GM08714 (cell line): Measurements from ENCODE around the gene CALML6.
"Not testable (repeated sequence)": the region's sequence is repeated elsewhere in the genome, so short reads cannot be mapped to it uniquely, and the experiment has no call there.

Experiments
- H3K4me3 ChIP-seq: fragments of 200-500 bp; sonication (Bioruptor generic); 2 replicates; pipeline ENCODE4 v1.5.1; 2014; ENCODE audit warnings: mild to moderate bottlenecking, low read length, inconsistent platforms
- ZNF274 ChIP-seq: IDR thresholded peaks from 2 replicates; pipeline ENCODE4 v1.6.1; 2012; ENCODE audit warnings: mild to moderate bottlenecking, low read depth, low read length

The CALML6 gene

GRCh38 chr1:1914971-1915692 lies at the start of gene CALML6:
Gene CALML6, plus strand, starts transcription at chr1:1915260. Its CDS starts 21 bp downstream, at chr1:1915281.
- TF ChIP-seq ZNF274: no peak
- H3K4me3 ChIP-seq: no peak within 1 kb of the TSS

DNA sequence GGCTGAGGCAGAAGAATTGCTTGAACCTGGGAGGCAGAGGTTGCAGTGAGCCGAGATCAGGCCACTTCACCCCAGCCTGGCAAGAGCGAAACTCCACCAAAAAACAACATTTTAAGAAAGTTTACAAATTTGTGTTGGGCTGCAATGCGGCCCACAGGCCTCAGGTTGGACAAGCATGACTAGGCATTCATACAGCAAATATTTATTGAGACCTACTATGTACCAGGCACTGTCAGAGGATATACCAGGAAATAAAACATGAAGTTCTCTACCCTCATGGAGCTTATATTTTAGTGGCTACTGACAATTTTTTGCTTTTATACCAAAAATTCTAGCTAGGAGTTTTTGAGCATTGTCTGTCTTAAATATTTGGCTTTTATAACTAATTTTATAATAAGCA lies 47.9 kb upstream of the CALML6 start:
- H3K4me3 ChIP-seq: no peak overlapping the region
- no peak for TF ChIP-seq ZNF274

- no peak for TF ChIP-seq ZNF274
- H3K4me3 ChIP-seq: no peak overlapping the region
Measured at GRCh38 chr1:1869469-1869868, 45.6 kb upstream of the CALML6 start.

DNA sequence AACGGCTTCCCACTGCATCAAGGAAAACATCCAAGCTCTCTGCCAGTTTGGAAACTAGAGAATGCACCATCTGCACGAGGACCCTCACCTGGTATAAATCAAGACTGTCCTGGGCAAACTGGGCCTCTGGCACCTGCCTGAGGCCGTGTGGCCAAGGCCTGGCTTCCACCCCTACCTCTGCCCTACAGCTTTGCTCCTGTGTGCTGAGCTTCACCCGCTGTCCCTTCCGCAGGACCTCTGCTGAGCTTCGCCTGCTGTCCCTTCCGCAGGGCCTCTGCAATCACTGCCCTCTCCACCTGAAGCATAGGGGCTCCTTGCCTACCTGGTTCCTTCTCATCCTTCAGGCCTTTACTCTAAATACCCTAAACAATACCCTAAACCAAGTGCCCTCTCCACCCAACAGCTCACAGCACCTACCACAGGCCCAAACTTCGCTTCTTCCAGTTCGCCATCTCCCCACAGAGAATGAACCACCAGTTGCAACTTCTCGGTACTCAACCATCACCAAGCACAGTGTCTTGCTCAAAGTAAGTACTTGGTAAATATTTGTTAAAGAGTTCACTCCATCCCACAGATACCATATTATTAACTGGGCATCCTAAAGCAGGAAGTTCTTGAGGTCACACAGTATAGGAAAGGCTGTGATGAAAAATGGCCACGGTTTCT lies 42.6 kb upstream of the CALML6 start:
- H3K4me3 ChIP-seq: no peak overlapping the region
- TF ChIP-seq ZNF274: no peak

DNA sequence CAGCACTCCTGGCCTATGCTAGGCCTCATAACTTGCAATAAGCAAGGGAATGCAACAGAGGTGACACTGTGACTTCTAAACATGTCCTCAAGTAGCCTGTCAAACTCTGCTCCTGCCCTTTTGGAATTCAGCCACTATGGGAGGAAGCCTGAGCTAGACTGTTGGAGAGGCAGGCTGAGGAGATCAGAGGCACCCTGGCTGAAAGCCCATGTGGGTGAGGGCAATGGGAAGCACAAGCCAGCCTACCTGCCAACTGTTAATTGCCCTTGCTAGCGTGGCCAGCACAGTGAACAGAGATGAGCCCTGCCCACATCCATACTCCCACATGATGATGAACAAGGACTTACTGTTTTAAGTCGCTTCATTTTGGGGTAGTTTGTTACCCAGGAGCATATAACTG lies 41.9 kb upstream of the CALML6 start:
- no peak for TF ChIP-seq ZNF274
- H3K4me3 ChIP-seq: no peak overlapping the region

DNA sequence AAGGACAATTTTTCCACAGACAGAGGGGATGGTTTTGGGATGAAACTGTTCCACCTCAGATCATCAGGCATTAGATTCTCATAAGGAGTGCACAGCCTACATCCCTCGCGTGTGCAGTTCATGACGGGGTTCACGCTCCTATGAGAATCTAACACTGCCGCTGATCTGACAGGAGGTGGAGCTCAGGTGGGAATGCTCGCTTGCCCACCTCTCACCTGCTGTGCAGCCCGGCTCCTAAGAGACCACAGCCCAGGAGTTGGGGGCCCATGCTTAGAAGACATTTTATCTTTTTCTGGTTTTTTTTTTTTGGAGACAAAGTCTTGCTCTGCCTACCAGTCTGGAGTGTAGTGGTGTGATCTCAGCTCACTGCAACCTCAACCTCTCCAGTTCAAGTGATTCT lies 40.2 kb upstream of the CALML6 start:
- TF ChIP-seq ZNF274: no peak
- H3K4me3 ChIP-seq: no peak overlapping the region

DNA sequence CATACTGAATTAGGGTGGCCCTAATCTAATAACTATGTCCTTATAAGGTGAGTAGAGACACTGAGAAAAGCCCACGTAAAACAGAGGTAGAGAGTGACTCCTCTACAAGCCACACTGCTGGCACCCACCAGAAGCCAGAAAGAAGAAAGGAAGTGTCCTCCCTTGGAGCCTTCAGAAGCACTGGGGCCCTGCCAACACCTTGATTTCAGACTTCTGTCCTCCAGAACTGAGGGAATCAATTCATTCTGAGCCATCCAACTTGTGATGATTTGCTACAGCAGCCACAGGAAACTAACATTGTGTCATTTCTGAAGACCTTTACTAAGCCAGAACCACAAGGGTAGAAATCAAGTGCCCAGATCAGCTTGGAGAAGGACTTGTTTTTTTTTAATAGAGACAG lies 39.1 kb upstream of the CALML6 start:
- no peak for TF ChIP-seq ZNF274
- H3K4me3 ChIP-seq: no peak overlapping the region

- no peak overlapping the region for H3K4me3 ChIP-seq
- TF ChIP-seq ZNF274: no peak
Measured at GRCh38 chr1:1876335-1876930, 38.6 kb upstream of the CALML6 start.

GRCh38 chr1:1877865-1878436 lies 37.1 kb upstream of the CALML6 start:
- TF ChIP-seq ZNF274: no peak
- no peak overlapping the region for H3K4me3 ChIP-seq

DNA sequence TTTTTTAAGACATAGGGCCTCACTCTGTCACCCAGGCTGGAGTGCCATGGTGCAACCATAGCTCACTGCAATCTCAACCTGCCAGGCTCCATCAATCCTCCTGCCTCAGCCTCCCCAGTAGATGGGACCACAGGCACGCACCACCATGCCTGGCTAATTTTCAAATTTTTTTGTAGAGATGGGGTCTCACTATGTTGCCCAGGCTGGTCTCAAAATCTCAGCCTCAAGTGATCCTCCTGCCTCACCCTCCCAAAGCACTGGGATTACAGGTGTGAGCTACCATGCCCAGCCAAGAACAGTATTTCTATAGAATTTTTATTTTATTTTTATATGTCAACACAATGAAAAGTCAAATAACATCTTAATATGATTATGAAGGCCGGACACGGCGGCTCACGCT lies 35.1 kb upstream of the CALML6 start:
- TF ChIP-seq ZNF274: no peak
- H3K4me3 ChIP-seq: no peak overlapping the region

- TF ChIP-seq ZNF274: no peak
- H3K4me3 ChIP-seq: no peak overlapping the region
Measured at GRCh38 chr1:1880617-1881312, 34.3 kb upstream of the CALML6 start.

DNA sequence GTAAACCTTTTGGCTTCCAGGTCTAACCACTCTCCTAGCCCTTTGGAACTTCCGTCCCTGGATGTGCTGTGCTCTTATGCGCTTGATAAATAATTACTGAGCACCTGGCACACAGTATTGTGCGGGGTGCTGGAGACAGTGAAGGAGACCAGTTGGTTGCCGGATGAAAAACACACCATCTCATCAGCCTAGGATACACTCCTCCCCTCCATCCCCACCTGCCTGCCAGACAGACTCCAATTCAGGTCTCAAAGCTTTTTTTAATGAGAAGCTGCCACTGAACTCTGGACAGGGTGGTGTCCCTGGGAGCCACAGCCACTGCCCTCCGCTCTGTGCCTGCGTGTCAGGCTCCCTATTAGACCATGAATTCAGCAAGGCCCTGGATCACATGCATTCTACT lies 33.3 kb upstream of the CALML6 start:
- H3K4me3 ChIP-seq: no peak overlapping the region
- TF ChIP-seq ZNF274: no peak

DNA sequence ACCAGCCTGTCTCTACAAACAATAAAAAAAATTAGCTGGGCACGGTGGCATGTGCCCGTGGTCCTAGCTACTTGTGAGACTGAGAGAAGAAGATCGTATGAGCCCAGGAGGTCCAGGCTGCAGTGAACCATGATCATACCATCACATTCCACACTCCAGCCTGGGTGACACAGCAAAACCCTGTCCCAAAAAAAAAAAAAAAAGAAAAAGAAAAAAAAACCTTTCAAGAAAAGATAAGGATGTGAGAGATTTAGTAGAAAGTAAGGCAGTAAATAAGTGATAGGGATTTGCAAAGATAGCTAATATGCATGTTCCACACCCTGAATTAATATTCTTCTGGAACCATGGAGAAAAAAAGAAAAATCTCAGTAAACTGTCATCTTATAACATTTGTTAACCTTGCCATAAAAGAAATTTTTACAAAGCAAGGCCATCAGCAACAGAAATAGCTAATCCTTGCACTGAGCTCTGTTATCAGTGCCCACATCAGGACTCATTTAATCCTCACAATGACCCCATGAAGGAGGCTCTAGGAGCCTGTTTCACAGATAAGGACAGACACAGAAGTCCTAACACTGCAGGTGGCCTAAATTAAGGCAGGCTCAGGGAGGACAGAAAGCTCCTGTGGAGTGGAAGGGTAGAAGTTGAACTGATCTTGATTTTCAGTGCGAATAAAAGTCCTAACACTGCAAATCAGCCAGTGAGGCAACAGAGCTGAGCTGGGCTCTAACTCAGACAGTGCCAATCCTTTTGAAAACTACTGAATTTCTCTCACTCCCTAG lies 31.8 kb upstream of the CALML6 start:
- no peak for TF ChIP-seq ZNF274

DNA sequence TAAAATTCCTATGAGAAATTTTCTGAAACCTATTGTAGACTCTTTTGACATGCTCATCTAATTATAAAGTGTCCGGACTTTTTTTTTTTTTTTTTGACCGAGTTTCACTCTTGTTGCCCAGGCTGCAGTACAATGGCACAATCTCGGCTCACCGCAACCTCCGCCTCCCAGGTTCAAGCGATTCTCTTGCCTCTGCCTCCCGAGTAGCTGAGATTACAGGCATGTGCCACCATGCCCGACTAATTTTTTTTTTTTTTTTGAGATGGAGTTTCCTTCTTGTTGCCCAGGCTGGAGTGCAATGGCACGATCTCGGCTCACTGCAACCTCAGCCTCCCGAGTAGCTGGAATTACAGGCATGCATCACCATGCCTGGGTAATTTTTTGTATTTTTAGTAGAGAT lies 31.2 kb upstream of the CALML6 start:
- H3K4me3 ChIP-seq: not testable (repeated sequence)

More for the DNA sequence above, 31.8 kb upstream of the CALML6 start:
- H3K4me3 ChIP-seq: no peak overlapping the region
